ENCODE data around the gene SASH1.

DNA sequence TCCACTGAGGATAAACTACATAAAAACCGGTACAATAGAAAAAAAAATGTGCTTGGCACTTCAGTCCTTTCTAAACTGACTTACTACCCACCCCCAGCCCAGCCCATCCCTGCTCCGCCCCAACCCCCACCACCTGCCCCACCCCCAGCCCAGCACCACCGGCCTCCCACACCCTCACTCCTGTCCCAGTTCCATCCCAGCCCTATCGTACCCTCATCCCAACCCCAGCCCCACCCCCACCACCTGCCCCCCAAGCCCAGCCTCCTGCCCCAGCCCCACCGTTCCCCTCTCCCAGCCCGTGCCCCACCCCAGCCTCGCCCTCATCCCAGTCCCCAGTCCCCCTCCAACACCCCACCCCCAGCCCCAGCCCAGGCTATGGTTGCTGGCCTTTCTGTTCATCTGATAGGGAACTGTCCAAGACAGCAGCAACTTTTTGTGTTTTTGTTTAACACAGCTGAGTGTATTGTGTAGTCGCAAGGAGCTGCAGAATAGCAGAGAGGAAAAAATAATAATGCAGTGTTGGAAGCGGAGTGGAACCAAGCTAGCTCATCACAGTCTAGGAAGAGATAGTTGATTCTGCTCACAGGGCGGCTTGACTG, 61.9 kb downstream of the SASH1 start:
- TF ChIP-seq POLR2A (IDR thresholded peaks at IDR 0.05): no peak
- TF ChIP-seq, protein P1, sequence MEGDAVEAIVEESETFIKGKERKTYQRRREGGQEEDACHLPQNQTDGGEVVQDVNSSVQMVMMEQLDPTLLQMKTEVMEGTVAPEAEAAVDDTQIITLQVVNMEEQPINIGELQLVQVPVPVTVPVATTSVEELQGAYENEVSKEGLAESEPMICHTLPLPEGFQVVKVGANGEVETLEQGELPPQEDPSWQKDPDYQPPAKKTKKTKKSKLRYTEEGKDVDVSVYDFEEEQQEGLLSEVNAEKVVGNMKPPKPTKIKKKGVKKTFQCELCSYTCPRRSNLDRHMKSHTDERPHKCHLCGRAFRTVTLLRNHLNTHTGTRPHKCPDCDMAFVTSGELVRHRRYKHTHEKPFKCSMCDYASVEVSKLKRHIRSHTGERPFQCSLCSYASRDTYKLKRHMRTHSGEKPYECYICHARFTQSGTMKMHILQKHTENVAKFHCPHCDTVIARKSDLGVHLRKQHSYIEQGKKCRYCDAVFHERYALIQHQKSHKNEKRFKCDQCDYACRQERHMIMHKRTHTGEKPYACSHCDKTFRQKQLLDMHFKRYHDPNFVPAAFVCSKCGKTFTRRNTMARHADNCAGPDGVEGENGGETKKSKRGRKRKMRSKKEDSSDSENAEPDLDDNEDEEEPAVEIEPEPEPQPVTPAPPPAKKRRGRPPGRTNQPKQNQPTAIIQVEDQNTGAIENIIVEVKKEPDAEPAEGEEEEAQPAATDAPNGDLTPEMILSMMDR (IDR thresholded peaks at IDR 0.05): no peak
- no peak for TF ChIP-seq EP300 (IDR thresholded peaks at IDR 0.05)

All from tibial nerve (tissue), 4 donors.